ENCODE measurements around the gene RIMBP2.

RIMBP2 gene

DNA sequence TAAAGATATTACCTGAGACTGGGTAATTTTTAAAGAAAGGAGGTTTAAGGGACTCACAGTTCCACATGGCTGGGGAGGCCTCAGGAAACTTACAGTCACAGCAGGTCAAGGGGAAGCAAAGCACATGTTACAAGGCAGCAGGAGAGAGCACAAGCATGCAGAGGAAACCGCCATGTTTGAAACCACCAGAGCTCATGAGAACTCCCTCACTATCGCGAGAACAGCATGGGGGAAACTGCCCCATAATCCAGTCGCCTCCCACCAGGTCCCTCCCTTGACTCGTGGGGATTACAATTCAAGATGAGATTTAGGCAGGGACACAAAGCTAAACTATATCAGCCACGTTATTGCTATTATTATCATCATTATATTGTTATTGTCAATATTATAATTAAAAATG, 138.7 kb downstream of the RIMBP2 start:
- no peak for DNase-seq (ENCODE audit: low read depth in 2 of 3, low spot score in 2 of 3)

DNA sequence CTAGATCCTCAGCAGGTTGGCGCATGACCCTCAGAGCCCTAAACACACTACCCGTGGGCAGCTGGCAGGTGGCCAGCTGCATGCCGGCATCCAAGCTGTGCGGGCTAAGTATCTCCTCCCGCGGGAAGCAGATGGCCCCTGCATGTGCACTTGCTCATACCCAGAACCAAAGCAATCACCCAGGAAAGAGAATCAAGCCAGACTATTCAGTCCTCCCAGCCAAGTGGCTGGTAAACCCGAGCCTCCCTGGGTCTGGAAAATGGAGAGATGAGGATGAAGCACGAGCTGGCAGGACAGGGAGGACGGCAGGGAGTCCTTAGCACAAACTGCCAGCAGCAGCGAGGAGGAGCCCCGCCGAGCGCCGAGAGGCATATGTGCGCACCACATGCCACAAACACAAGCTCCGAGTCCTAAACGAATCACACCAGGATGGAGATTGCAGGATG, 139.7 kb downstream of the RIMBP2 start:
- no peak for DNase-seq (ENCODE audit: low read depth in 2 of 3, low spot score in 2 of 3)

DNA sequence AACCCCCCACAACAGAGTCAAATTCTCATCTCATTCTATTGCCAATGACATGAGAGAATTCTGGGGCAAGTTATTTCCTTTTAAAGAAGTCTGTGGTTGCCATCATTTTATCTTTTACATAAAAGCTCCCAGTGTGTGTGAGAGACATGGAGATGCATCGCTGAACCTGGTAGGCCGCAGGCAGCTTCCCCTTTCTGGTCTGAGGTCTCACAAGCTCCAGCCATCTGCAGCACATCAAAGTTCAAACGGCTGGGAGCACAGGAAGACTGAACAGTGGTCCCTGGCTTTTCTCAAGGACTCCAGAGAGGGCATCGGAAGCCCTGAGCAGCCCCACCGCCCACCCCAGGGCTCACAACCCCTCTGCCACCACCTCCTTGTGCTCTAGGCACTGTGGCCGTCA, 141.7 kb downstream of the RIMBP2 start:
- DNase-seq (ENCODE audit: low read depth in 2 of 3, low spot score in 2 of 3), result no peak

DNA sequence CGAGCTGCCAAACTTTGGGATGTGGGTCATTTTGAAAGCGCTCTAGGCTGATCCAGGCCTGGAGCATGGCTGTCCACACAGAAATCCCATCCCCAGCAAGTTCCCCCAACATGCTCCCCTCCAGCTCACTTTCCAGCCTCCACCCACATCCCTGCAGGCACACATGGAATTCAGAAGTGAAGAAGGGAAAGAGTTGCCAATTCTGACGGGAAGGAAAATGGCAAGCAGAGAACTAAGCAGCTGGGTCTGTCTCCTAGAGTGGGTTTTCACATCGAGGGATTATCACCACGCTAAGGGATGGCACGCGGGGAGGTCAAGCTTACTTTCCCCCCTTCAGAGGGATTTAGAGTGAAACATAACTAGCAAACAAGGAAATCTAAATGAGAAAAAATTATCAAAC, 142.3 kb downstream of the RIMBP2 start:
- no peak for DNase-seq (ENCODE audit: low read depth in 2 of 3, low spot score in 2 of 3)

DNA sequence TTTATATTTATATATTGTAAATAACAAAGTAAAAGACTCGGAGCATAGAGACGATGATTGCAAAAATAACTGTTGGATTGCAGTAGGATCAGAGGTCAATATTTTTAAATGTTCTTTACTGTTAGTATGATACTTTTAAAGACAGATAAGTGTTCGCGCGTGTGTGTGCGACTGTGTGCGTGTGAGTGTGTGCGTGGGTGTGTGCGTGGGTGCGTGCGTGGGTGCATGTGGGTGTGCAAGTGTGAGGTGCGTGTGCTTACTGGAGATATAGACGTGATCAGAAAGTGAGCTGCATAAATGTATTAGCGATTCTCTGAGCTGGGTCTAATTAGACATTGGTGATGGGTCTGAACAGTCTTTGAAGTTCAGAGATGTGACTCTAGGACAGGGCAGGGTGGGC, 142.9 kb downstream of the RIMBP2 start:
- DNase-seq (ENCODE audit: low read depth in 2 of 3, low spot score in 2 of 3), result no peak

DNA sequence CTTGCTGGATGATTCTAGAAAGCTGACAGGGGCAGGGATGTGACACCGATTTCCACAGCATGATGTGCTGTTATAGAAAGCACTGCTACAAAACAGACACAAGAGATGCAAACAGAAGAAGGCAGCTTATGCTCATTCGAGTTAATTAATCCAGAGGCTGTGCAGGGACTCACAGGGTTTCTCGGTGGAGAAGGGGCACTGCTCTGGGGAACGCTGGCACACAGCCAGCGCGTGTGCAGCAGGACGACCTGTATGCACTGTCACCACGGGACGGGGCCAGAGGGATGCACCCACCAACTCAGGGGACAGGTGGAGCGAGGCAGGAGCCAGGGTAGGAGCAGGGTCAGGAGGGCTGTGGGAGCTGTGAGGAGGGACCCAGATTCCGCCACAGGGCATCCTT, 143.5 kb downstream of the RIMBP2 start:
- no peak for DNase-seq (ENCODE audit: low read depth in 2 of 3, low spot score in 2 of 3)

DNA sequence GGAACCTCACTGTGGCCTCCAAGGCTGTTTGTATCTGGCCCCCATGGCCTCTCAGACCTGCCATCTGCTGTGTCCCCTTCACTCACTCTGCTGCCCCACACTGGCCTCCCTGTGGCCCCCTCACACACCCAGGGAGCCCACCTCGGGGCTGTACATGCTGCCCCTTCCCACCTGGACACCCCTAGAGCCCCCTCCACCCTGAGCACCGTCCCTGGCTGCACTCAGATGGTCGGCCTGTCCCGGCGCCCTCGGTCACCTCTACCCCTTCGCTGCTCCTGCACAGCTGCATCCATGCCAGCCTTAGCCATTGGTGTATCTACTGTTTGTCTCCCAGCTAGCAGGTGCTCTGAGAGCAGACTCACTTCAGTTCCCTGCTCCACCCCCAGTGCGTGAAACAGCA, 144.4 kb downstream of the RIMBP2 start:
- DNase-seq (ENCODE audit: low read depth in 2 of 3, low spot score in 2 of 3), result no peak

DNA sequence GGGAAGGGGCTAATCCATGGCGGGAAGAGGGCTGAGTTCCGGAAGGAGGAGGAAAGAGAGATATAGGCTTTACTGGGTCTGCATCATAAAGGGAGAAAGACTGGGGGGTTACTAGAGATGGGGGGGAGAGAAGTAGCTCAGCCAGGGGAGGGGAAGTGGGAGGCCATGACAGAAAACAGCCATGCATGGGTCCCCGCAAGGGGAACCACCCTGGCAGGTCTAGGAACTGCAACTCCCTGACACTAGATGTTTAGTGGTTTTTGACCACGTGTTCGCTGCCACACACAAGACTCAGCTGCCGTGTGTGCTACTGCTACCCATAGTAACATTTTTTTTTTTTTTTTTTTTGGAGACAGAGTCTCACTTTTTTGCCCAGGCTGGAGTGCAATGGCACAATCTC, 145.0 kb downstream of the RIMBP2 start:
- no peak for DNase-seq (ENCODE audit: low read depth in 2 of 3, low spot score in 2 of 3)

DNA sequence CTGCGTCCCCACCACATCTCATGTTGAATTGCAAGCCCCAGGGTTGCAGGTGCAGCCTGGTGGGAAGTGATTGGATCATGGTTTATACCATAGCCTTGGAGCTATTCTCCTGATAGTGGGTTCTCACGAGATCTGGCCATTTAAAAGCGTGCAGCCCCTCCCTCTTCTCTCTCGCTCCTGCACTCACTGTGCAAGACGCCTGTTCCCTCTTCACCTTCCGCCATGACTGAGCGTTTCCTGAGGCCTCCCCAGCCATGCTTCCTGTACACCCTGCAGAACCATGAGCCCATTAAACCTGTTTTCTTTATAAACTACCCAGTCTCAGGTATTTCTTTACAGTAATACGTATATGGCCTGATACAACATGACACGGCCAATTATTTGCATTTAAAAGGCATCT, 146.6 kb downstream of the RIMBP2 start:
- DNase-seq (ENCODE audit: low read depth in 2 of 3, low spot score in 2 of 3), result no peak

DNA sequence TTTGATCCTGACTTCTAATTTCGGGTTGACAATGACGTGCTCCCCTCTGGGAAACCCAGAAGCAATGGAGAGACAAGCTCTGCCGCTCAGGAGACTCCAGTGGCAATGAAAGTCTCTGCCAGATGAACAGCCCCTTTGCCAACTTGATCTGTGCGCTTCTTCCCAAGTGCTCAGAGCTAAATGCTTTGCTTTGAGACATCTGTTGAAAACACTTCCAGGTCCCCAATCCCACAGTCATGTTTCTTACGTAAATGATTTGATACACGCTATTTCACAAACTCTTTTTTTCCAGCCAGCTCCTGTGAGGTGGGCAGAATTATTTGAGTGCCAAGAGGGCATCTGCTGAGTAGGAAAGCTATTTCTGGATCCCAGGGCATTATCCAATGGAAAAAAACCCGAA, 147.6 kb downstream of the RIMBP2 start:
- DNase-seq (ENCODE audit: low read depth in 2 of 3, low spot score in 2 of 3), result no peak

DNA sequence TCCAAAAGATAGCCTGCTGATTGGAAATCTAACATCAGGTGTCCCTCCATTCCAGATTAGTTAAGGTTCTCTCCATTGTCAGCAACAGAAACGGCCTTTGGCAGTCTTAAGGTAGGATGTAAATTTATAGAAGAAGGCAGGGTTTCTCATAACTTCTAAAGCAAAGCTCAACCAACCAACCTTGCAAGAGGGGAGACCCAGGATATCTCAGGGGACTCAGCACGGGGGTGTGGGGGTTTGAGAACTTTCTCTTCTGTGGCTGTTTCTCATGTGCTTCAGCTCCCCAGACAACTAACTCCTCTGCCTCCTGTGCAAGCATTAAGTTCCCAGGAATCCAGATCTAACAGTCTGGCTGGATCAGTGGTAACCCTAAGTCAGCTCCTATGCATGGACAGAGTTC, 148.1 kb downstream of the RIMBP2 start:
- no peak for DNase-seq (ENCODE audit: low read depth in 2 of 3, low spot score in 2 of 3)

DNA sequence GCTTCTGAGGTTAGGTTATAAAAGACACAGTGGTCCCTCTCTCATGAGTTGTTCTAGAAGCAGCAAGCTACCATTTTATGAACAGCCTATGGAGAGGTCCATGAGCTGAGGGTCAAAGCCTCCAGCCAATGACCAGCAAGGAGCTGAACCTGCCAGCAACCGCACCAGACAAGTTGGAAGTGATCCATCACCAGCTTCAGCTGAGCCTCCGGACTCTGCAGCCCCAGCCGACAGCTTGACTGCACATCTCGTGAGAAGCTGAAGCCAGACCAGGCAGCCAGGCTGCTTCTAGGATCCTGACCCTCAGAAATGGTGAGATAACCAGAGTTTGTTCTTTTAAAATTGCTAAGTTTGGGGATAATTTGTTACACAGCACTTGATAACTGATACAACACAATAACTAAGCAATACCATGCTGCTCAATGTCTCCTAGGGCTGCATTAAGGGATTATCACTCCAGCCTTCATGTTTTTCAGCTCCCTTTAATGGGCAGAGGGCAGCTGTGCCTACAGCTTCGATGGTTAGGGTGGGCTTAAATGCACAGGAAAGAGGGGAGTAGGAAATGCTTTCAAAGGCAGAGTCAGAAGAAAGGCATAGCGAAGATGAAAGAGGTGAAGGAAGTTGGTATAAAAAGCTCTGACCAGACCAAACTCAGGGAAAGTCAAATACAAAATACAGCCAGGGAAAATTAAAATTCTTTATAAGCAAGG, 149.5 kb downstream of the RIMBP2 start:
- DNase-seq (ENCODE audit: low read depth in 2 of 3, low spot score in 2 of 3), result no peak

DNA sequence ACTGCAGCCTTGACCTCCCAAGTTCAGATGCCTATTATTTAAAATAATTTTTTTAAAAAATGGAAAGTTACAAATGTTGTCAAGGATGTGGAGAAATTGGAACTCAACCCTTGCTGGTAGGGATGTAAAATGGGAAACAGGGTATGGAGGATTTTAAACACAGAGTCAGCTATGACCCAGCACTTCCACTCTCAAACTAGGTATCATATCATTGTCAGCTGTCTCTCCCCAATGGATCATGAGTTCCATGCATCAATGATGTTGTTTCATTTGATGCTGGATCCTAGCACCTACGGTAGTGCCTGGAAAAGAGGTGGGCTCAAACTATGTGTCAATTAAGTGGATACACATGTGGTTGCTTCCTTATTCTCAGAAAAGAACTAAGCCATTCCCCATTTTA, 150.9 kb downstream of the RIMBP2 start:
- no peak for DNase-seq (ENCODE audit: low read depth in 2 of 3, low spot score in 2 of 3)

DNA sequence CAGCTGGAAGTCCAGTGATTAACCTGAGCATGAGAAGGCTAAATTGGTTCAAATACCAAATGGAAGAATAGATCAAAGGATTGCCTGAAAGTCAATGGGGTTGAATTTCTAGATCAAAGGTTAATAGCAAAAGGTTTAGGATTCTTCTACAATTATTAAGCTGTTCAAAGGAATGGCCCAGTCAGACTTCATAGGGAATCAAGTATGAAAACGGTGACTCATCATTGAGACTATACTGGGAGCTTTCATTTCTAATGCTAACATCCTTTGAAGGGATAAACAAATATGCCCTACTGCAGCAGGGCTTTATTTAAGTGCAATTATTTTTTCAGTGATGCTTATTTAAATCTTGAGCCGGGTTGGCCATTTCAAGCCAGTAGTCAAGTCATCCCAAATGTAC, 152.8 kb downstream of the RIMBP2 start:
- DNase-seq (ENCODE audit: low read depth in 2 of 3, low spot score in 2 of 3), result no peak

DNA sequence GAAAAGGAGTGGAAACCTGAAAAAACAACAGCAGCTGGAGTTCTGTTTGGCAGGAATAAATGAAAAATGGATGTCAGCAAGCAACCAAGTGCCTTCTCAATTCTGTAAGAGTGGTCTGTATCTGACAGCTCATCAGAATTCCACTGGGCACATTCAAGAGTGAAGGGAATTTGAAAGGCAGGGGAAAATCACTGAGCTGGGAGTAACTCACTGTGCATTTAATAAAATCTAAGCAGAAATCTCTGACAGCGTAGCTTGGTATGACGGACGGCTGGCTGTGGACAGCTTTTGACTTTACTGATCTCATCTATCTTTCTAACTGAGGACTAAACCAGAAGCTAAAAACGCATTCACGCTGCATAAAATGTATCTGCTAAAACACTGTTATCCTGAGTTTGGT, 153.4 kb downstream of the RIMBP2 start:
- DNase-seq (ENCODE audit: low read depth in 2 of 3, low spot score in 2 of 3), result no peak

DNA sequence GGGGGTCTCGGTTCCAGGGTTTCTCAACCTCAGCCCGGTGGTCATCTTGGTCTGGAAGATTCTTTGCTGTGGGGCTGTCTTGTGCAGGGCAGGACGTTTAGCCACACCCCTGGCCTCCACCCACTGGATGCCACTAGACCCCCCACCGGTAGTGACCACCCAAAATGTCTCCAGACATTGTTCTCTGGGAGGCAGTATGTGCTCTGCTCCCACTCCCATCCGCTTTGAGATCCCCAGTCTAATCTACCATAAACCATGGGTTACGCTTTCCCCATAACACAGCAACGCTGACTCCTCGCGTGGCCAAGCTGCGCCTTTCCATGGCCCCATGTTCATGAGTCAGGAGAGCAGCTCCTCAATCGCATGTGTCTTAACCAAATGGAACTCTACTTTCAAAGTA, 155.8 kb downstream of the RIMBP2 start:
- no peak for DNase-seq (ENCODE audit: low read depth in 2 of 3, low spot score in 2 of 3)

DNA sequence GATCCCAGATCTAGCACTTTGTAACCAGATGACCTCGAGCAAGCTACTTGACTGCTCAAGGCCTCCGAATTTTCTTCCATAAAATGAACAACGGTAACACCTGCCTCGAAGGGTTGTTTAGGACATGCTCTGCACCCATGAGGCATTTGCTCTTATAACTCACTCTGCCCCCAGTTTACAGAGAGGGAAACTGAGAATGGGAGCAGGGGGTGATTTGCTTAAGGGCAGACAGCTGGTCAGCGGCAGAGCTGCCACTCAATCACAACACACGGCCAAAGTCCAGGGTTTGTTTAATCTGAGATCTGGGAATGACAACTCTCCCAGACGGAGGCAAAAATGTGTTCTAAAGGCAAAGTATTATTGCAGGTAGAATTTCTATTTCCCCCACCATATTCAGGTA, 156.3 kb downstream of the RIMBP2 start:
- DNase-seq (ENCODE audit: low read depth in 2 of 3, low spot score in 2 of 3), result no peak

DNA sequence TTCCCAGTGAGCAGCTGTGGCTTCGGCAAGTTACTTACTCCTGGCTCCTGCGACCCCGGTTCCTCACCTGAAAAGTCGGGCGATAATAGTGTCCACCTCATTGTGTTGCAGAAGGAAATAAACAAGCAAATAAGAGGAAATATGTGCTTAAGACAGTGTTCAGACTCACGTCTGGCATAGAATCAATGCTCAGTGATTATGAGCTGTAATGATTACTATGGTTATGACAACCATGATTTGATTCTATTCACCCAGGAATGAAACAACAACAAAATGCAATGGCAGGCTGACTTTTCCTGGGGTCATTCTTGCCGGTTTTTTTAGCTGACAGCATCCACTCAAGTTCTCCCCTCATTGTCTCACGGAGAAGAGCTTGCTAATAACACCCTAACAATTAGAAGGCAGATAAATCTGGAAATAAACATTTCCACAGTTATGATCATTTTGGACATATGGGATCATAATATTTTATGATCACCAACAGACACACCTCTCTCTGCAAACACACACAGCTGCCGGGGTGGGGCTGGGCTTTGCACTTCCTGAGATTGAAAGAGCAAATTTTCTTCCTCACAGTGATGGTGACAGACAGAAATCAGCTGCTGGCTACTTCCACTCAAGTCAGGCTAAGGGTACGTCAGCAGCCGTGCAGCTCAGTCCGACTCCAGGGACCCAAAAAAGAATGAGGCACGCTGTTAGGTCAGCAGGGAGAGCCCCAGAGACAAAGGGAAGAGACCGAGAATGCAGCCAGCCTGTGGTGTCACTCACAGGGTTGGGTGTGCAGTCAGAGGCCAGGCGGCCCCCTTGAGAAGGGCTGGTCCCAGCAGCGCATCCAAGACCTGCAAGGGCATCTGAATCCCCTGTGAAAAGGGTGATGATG, 158.0 kb downstream of the RIMBP2 start:
- no peak for DNase-seq (ENCODE audit: low read depth in 2 of 3, low spot score in 2 of 3)

DNA sequence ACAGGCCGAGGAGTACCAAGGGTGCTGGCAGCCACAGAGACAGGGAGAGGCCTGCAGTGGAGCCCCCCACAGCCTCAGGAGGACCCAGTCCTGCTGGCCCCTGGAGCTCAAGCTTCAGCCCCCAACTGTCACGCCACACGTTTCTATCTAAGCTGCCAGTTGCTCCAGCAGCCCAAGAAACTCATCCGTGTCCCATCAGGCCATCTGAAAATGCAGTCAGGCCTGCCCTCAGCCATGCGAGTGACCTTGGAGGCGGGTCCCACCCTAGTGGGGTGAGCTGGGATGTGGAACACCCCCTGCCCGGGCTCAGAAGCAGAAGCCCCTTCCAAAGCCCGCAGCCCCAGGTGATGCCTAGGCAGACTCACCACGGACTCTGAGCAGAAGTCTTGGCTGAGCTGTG, 158.9 kb downstream of the RIMBP2 start:
- DNase-seq (ENCODE audit: low read depth in 2 of 3, low spot score in 2 of 3), result no peak

DNA sequence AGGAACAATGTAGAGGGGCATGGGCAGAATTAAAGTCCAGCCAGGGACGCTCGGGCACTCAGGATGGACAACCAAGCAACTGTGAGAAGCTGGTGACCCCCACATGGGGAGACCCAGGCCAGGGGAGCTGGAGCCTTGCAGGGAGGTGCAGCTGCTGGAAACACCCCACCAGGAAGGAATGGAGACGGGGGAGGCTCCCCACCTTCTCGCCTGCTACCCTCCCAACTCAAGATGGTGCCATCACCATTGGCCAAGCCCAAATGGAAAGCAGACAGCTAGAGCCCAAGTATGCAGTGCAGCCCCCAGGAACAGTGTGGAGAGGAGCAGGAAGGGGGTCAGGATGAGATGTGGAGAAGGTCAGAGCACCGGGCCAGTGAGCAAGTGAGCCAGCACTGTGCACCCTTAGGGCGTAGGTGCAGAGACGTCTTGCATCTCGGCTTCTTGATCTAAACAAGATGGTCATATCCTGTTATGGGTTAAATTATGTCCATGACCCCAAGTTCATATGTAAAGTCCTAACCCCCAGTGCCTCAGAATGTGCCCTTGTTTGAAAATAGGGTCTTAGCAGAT, 159.5 kb downstream of the RIMBP2 start:
- DNase-seq (ENCODE audit: low read depth in 2 of 3, low spot score in 2 of 3), result no peak

DNA sequence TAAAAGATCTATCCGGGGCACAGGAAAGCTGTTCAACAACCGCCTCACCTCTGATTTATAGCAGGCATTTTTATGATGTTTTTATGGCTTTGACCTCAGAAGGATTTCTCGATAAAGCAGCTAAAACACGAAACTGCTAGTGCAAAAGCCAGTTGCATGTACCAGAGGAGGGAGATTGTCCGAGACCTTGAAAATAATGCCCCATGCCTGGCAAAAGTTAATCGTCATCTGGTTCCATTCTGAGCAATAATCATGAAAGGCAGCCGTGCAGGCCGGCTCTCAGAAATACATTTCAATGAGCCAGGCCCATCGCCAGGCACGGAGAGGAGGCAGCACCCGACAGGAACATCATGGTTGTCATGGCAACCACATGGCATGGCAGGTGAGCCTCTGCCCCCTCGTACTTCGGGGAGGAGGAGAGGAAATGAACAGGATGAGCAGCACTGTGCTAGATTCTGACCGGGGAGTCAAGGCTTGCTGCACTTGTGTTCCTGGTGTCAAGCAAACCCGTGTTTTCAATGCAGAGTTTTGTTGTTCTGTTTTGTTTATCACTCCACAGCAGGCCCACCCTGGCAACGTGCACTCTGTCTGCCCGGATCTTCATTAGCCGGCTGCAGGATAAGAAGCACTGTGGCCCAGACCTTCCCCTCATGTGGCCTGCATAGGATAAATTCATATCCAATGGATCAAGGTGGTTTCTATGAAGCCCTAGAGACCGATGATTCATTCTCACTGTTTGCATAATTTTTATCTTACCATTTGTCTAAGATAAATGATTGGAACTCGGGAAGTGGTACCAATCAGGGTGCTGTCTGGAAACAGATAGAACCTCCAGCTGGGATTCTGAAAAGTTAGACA, 160.2 kb downstream of the RIMBP2 start:
- no peak for DNase-seq (ENCODE audit: low read depth in 2 of 3, low spot score in 2 of 3)
